Gastroesophageal sphincter (tissue), 3 donors: ENCODE results near the gene THRAP3.

Source experiments
- POLR2A ChIP-seq, 2 donors: fragments of 450-650 bp; IDR thresholded peaks; one replicate each; pipeline ENCODE4 v1.6.1; 2017; ENCODE audit warnings: antibody characterized with exemption in 2 of 2, mild to moderate bottlenecking in 2 of 2, moderate library complexity in 1 of 2
- POLR2AphosphoS5 ChIP-seq: sonication (generic); formaldehyde crosslinking; IDR thresholded peaks from one replicate; pipeline ENCODE4 v1.6.1; 2017; ENCODE audit warnings: antibody characterized with exemption
- TF ChIP-seq, protein P1 (sequence below), 4 experiments: fragments of 200-600 bp in 2 of 4; fragments of 450-650 bp in 2 of 4; sonication (generic) in 1 of 4; IDR thresholded peaks; one replicate each; pipeline ENCODE4 v1.5.1; 2017 to 2019; ENCODE audit warnings: antibody characterized with exemption in 4 of 4, mild to moderate bottlenecking in 2 of 4, moderate library complexity in 2 of 4

DNA sequence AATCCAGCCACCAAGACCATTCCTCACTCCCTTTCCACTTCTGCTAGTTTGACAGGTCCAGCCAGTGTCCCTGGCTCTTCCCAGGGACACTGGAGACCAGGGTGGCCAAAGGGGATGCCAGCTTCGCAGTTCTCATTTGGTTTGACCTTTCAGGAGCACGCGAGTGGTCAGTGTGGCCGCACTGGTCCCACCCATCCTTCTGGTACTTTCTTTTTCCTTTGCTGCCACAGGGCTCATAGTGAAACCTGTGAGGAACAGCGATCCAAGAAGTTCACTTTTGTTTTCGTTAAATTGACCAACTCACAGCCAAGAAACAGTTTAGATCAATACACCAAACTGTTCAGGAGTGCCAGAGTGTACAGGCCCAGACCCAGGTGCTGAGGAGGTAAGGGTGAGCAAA lies 113.6 kb downstream of the THRAP3 start:
- TF ChIP-seq, protein P1, sequence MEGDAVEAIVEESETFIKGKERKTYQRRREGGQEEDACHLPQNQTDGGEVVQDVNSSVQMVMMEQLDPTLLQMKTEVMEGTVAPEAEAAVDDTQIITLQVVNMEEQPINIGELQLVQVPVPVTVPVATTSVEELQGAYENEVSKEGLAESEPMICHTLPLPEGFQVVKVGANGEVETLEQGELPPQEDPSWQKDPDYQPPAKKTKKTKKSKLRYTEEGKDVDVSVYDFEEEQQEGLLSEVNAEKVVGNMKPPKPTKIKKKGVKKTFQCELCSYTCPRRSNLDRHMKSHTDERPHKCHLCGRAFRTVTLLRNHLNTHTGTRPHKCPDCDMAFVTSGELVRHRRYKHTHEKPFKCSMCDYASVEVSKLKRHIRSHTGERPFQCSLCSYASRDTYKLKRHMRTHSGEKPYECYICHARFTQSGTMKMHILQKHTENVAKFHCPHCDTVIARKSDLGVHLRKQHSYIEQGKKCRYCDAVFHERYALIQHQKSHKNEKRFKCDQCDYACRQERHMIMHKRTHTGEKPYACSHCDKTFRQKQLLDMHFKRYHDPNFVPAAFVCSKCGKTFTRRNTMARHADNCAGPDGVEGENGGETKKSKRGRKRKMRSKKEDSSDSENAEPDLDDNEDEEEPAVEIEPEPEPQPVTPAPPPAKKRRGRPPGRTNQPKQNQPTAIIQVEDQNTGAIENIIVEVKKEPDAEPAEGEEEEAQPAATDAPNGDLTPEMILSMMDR (IDR thresholded peaks at IDR 0.05) = no peak
- TF ChIP-seq POLR2AphosphoS5 (no peak), POLR2A (IDR thresholded peaks at IDR 0.05) (no peak)
